GM21526 (cell line): ENCODE results near the gene RARS2.
"Not testable (repeated sequence)": the region's sequence is repeated elsewhere in the genome, so short reads cannot be mapped to it uniquely, and the experiment has no call there.

Experiments
- ATAC-seq: cut with Tn5 transposase; IDR thresholded peaks from one replicate; pipeline ENCODE4 v1.9.1; 2021; ENCODE audit warnings: moderate library complexity; ENCODE audit not compliant: unreplicated experiment, low FRiP score

The RARS2 gene

DNA sequence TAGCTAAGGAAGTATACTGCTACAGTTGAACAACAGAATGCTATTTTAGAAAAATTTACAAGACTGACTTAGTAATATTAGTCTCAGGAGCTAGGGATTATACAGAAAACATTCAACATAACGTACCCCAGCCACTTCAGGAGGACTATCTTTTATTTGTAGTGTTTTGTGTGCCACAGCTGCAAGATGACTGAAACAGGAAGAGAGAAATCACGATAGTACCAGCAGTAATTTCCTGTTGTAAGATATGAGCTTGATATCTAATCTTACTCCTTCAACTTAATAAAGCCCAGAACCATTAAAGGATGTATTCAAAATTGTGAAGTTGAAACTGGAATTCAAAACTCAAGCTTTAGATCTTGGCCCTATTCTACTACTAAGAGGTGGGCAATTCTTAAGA is 75.0 kb downstream of the RARS2 start:
- no peak for ATAC-seq

- ATAC-seq, result no peak
Observed at GRCh38 chr6:87504441-87504840, 85.3 kb downstream of the RARS2 start.

DNA sequence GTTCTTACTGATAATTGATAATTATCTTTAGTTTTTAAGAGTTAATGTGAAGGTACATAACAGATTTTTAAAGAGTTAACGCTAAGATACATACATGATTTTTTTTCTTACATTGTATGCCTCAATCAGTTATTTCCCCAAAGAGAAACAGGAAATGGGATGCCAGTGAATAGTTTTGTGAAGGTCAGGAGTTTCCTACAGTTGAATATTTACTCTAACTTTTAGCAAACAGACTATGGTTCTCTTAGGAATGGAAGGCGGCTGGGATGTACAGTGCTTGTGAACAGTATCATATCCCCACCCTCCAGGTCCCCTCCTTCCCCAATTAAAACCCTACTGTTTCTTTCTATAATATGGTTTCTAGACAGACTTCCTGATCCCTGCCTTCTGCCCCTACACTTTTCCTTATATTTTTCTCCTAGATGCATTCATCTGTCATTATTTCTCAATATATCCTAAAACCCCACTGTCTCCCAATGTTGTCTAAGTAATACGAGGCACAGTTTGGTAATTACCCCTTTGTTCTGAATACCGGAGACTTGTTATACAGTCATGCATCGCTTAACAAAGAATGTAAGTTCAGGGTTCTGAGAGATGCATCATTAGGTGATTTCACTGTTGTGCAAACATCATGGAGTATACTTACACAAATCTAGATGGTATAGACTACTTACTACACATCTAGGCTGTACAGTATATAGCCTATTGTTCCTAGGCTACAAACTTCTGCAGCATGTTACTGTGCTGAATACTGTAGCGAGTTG is 87.8 kb downstream of the RARS2 start:
- ATAC-seq, result no peak

DNA sequence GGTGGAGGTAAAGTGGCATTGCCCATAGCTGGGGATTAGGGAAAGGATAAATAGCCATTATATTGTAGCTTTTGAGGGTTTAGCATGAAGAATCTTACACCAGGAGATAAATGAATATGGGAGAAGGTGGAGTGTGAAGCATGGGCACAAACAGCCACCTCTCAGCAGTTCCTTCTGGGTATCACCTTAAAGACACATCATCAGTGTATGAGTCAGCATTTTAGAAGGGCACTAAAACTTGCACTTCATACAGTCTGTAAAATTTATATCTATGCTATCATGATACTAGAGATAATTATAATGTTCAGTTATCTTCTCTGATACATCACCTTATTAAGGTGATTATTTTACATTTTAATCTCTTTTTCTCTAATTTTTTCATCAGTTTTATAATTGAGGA is 91.7 kb downstream of the RARS2 start:
- no peak for ATAC-seq

- peak; percentile 56 for ATAC-seq
Observed at GRCh38 chr6:87494761-87495422, 94.9 kb downstream of the RARS2 start.

DNA sequence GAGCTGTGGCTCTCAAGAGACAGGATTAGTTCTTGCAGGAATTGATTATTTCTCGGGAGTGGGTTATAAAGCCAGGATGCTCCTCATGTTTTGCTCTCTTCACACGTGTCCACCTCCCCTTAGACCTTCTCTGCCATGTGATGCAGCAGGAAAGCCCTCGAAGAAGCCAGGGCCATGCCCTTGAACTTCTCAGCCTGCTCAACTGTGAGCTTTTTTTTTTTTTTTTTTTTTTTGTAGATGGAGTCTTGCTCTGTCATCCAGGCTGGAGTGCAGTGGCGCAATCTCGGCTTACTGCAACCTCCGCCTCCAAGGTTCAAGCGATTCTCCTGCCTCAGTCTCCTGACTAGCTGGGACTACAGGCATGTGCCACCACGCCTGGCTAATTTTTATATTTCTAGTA is 100.5 kb downstream of the RARS2 start:
- ATAC-seq, result not testable (repeated sequence)

DNA sequence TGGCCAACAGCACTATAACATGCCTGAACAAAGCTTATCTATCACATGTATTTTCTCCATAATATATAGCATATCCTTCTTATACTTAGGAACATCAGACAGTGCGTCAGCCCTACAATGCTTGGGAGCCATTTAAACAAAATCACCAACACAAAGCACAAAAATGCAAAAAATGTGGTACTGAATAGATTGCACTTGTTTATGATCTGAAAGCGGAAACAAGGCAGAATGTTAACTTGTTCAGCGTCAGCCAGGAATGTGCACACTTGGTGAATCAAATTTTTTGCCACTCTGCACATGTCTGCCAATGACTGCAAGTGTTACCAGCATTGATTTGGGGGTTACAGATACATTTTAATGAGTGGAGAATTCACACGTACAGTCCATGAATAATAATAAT is 102.2 kb downstream of the RARS2 start:
- ATAC-seq, result no peak

DNA sequence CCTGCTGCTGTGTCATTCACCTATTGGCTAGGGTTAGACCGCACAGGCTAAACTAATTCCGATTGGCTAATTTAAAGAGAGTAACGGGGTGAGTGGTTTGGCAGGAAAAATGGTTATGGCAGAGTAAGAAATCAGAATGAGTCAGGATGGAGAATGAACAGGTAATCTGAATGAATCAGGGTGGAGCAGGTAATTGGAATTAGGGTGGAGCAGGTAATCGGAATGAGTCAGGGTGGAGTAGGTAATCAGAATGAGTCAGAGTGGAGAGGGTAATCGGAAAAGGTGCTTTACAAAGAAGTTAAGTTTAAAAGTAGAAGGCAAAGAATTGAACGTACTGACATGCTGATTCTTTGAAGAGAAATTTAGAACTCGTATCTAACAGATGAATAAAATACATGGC is 105.3 kb downstream of the RARS2 start:
- no peak for ATAC-seq

DNA sequence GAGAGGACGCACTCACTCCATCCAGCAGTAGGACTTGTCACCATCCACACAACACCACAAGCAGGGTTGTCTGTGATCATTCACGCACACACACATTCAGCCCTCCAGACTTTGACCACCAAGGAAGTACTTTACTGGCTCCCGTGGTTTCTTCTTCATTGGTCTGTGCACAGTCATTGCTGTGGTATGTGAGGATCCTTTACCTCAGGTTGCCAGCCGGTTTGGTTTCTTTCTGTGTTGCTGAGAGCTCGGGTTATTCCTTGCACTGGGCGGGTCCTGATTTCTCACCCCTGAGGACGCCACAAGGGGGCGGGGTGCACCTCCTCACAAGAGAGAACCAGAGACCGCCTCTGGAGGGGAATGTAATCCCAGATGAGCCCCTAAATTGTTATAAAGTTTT is 105.9 kb downstream of the RARS2 start:
- no peak for ATAC-seq

- no peak for ATAC-seq
Observed at GRCh38 chr6:87482366-87482765, 107.4 kb downstream of the RARS2 start.

DNA sequence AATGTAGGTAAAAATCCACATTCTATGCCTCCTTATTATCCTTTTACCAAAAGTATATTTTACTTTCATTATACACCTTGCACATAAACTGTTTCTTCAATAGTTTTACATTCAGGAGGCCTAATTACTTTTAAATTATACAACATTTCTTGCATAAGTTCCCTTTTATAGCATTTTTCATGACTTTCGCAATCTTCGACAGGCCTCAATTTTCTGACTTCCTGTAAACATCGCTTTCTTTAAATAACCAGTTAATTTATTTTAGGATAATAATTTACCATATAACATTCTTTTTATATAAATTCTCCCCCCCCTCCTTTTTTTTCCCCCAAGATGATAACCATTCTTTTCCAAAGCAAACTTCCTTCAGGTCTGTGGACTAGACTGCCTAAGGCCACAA is 107.9 kb downstream of the RARS2 start:
- ATAC-seq, result no peak

GRCh38 chr6:87473419-87473903 is 116.3 kb downstream of the RARS2 start:
- ATAC-seq, result peak; percentile 73

DNA sequence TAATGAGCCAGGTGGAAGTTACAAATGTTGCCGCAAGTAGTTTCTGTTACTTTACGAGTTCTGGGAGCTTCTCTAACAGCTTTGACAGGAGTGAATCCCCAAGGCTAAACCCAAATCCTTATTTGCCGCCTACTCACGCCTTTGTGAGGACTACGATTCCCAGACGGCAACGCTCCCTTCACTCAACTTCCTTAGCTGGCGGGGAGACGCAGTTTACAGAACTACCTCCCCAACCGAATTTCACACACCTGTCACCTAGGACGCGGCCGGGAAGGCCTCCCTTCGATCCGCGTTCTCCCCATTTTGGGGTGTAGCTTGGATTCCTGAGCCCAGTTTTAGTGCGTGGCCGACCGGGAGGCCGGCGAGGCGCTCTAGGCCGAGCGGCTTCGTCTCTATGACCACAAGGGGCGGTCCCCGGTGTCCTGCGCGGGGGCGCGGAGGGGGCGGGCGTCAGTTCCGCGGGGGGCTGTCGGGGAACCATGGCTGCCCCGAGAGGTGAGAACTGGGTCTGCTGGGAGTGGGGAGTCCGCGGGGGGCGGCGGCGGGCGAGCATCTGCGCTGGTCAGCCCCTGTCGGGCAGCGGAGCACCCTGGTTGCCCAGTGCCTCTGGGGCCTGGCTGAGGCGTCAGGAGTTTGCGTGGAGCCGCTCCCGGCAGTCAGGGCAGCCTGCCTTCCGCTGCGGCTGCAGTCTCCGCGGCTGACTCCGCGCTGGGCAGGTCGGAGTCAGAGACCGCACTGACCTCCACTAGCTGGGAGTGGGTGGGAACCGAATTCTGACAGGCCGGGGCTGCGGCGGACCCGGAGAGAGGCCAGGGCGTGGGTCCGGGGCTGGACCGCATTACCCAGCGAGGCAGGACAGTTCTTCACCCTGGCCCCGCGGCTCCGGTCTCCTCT is 117.0 kb downstream of the RARS2 start, which contains the start of gene SLC35A1:
SLC35A1 (plus strand) TSS at position 450 of the 894 bp plus-strand sequence; CDS start at position 480, 30 bp downstream.
- peak; percentile 83 for ATAC-seq

DNA sequence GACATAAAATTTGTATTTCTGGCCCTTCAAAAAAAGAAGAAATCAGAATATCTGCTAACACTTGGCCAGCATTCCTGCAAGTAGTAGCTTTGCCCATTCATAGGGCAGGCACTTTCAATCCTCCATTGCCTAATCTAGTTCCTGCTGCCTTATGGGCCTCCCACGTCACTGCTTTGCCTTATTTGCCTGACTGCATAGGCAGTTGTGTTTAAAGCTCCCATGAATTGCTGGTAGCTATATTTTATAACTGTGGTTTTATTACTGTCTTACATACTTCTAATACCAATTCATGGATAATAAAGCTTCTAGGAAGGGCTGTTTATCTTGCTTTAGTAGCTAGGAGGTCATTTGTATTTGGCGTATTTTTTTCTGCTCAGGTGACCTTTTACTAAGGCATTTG is 124.7 kb downstream of the RARS2 start:
- no peak for ATAC-seq
